Effector memory CD4-positive, alpha-beta T cell (primary cell): ENCODE results near the gene SMTNL1.

Experiments
- DNase-seq, 3 donors: peaks; one replicate each; pipeline ENCODE4 v3.0.0-alpha.2; 2020
- H3K27ac ChIP-seq: 2 replicates; pipeline ENCODE4 v1.7.0; 2013; ENCODE audit warnings: mild to moderate bottlenecking, low read length, moderate library complexity; ENCODE audit not compliant: insufficient read depth, poor library complexity, severe bottlenecking
- H3K27me3 ChIP-seq: replicated peaks from 2 replicates; pipeline ENCODE4 v1.7.0; 2013; ENCODE audit warnings: mild to moderate bottlenecking, low read length; ENCODE audit not compliant: insufficient read depth, control insufficient read depth, poor library complexity, severe bottlenecking
- H3K36me3 ChIP-seq: 2 replicates; pipeline ENCODE4 v1.7.0; 2013; ENCODE audit warnings: mild to moderate bottlenecking, low read length, moderate library complexity; ENCODE audit not compliant: control insufficient read depth, insufficient read depth
- H3K4me1 ChIP-seq: 2 replicates; pipeline ENCODE4 v1.7.0; 2013; ENCODE audit warnings: low read length, mild to moderate bottlenecking; ENCODE audit not compliant: control insufficient read depth, insufficient read depth, poor library complexity, severe bottlenecking
- H3K4me3 ChIP-seq: 2 replicates; pipeline ENCODE4 v1.7.0; 2013; ENCODE audit warnings: low read length, low read depth, mild to moderate bottlenecking; ENCODE audit not compliant: insufficient read depth, poor library complexity, severe bottlenecking
- H3K9me3 ChIP-seq: 2 replicates; pipeline ENCODE4 v1.7.0; 2013; ENCODE audit warnings: mild to moderate bottlenecking, low read length, moderate library complexity; ENCODE audit not compliant: control insufficient read depth
- total RNA-seq, 3 donors: gene quantifications; one replicate each; lab custom pipeline; 2026; lab: John Stamatoyannopoulos, UW

SMTNL1 gene
- 0 reads per million in 3 donors for total RNA-seq

DNA sequence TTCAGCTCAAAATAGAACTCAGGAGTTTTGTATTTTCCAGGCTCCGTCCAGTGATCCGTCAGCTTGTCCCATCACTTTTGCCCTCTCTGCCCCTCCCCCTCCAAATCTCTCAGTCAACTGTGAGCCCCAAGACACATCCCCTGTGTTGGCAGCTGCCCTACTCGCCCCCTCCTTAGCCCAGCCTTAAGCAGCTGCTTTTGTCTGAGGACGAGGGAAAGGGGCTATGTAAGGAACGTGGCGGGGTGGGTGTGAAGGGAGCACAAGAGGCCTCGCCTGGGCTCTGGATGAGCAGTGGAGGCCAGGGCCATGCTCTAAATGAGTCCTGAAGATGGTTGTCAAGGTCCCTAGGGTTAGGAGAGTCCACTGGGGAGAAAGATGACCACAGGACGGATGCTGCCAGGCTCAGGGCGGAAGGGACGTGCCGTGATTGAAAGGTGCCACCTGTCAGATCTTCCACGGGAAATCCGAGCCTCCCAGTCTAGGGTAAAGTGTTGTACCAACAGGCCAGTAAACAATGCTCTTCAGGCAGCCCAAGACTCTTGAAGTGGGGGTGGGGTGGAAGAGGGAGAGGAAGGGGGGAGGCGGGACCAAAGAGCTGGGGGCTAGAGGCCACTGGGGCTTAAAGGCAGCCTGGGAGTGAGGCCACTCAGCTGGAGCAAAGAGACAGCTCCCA lies at the start of gene SMTNL1:
TSS of gene SMTNL1 (plus strand) at position 649 of the 673 bp plus-strand sequence. CDS start 5,048 bp downstream, outside the sequence.
- DNase-seq = no peak
- H3K4me1 ChIP-seq = no peaks in the 10 kb centered on the region
- no peaks in the 10 kb centered on the region for H3K27me3 ChIP-seq
- H3K36me3 ChIP-seq = no peaks in the 10 kb centered on the region
- H3K27ac ChIP-seq = no peak within 1 kb of the TSS
- H3K4me3 ChIP-seq = no peak within 1 kb of the TSS
- H3K9me3 ChIP-seq = no peaks in the 10 kb centered on the region

GRCh38 chr11:57487920-57488659 lies 49.3 kb upstream of the SMTNL1 start:
- Histone ChIP-seq H3K4me3 (no peak overlapping the region), H3K4me1 (peaks cover 3% of the 10 kb centered on the region), H3K36me3 (peaks cover 12% of the 10 kb centered on the region), H3K27ac (no peak overlapping the region), H3K9me3 (no peaks in the 10 kb centered on the region), H3K27me3 (no peaks in the 10 kb centered on the region)
- DNase-seq = no peak

- Histone ChIP-seq H3K36me3 (peaks cover 12% of the 10 kb centered on the region), H3K27ac (no peak overlapping the region), H3K4me1 (no peaks in the 10 kb centered on the region), H3K27me3 (no peaks in the 10 kb centered on the region), H3K4me3 (no peak overlapping the region), H3K9me3 (no peaks in the 10 kb centered on the region)
- no peak for DNase-seq
These were observed 46.7 kb upstream of the SMTNL1 start for GRCh38 chr11:57490456-57491248.

DNA sequence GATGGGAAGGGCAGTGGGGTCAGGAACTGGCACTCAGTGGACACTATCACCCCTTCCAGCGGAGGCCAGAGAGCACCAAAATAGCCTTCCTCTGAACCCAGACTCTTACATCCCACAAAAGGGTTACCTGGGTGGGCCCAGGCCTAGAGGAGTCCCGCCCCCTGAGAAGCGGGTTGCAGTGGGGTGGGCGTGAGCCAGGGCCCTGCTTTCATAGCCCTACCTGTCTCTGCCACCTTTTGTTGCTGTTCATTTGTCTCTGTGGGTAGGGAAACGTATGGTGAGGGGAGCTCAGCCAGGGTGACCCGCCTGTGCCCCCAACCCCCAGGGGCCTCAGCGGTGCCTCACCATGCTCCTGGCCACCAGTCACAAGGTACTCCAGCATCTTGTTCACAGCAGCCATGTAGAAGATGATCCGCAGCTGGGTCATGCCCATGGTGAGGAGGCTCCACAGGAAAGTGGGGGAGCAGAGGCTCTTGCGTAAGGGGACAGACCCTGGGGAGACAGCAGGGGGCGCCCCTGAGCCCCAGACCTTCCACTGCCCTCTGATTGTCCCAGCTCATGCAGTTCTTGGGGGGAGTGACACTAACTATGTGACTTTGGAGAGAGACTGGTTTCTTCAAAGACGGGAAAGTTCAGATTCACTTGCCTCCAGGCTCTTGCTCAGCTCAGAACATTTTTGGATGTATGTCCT lies 45.9 kb upstream of the SMTNL1 start:
- no peaks in the 10 kb centered on the region for H3K4me1 ChIP-seq
- H3K27me3 ChIP-seq = no peaks in the 10 kb centered on the region
- peak in 1 of 3 donors; percentile 28 for DNase-seq
- H3K27ac ChIP-seq = no peak overlapping the region
- H3K4me3 ChIP-seq = no peak overlapping the region
- no peaks in the 10 kb centered on the region for H3K9me3 ChIP-seq
- H3K36me3 ChIP-seq = peaks cover 12% of the 10 kb centered on the region

GRCh38 chr11:57493507-57494503 lies 43.6 kb upstream of the SMTNL1 start:
- Histone ChIP-seq H3K36me3 (peaks cover under 1% of the 10 kb centered on the region), H3K27me3 (no peaks in the 10 kb centered on the region), H3K4me1 (no peaks in the 10 kb centered on the region), H3K9me3 (no peaks in the 10 kb centered on the region), H3K27ac (no peak overlapping the region), H3K4me3 (no peak overlapping the region)
- peak; percentile 51 to 59 (median 52) for DNase-seq

DNA sequence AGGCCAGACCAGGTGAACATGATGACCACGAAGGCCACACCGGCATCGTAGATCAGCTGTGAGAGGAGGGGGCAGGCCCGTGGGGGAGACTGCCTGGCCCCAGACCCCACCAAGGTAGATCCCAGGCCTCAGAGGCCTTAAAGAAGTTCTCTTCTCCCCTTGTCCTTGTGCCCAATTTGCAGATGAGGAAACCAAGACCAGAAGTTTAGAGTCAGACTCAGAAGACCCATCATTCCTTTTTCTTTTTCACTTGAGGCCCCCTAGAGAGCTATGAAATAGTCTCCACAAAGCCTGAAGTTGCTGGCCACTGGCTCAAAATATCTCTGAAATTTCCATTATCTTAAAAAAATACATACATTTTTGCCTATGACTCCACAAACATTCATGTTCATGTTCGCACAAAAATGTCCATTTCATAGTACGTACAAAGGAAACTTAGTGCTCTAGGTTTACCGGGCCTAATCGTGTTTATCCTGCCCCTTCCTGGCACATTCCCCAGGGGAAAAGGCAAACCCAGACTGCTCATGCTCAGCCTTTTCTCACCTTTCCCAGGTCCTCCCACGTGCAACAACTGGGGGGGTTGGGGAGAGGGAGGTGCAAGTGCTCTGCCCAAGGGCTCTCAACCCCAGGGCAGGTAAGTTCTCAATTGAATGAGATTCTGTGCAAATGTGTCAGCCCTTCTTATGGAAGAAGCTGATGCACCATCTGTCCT lies 41.1 kb upstream of the SMTNL1 start:
- Histone ChIP-seq H3K27ac (no peak overlapping the region), H3K27me3 (no peaks in the 10 kb centered on the region), H3K4me3 (no peak overlapping the region), H3K9me3 (no peaks in the 10 kb centered on the region), H3K4me1 (no peaks in the 10 kb centered on the region), H3K36me3 (no peaks in the 10 kb centered on the region)
- DNase-seq = no peak

- H3K27me3 ChIP-seq = no peaks in the 10 kb centered on the region
- H3K4me1 ChIP-seq = no peaks in the 10 kb centered on the region
- no peak overlapping the region for H3K4me3 ChIP-seq
- H3K36me3 ChIP-seq = no peaks in the 10 kb centered on the region
- no peaks in the 10 kb centered on the region for H3K9me3 ChIP-seq
- no peak overlapping the region for H3K27ac ChIP-seq
- DNase-seq = no peak
These were observed 39.8 kb upstream of the SMTNL1 start for GRCh38 chr11:57497303-57498247.

DNA sequence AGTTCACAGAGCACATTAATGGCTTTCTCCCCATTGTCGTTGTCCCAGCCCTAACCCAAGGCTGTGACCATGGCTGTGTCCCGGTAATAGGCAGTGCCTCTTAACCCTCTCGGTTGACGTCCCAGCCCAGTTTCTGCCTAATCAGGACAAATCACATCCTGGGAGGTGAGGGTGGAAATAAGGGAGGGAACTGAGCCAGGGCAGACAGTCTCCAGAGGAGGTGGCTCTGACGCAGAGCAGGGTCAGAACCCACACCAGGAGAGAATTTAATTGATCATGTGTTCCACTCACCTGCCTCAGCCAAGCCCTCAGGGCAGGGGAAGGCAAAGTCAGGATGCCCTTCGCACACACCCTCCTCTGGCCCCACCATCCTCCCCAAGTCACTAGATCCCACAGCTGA lies 38.9 kb upstream of the SMTNL1 start:
- no peak for DNase-seq
- Histone ChIP-seq H3K36me3 (no peaks in the 10 kb centered on the region), H3K9me3 (no peaks in the 10 kb centered on the region), H3K4me1 (no peaks in the 10 kb centered on the region), H3K4me3 (no peak overlapping the region), H3K27me3 (no peaks in the 10 kb centered on the region), H3K27ac (no peak overlapping the region)
